Activated CD4-positive, alpha-beta T cell treated with anti-CD3 and anti-CD28 coated beads for 36 hours (primary cell): ENCODE results near the gene SLX4IP. TPM values are rescaled to one million over a fixed set of nuclear protein-coding genes. Genes with fewer than 3 reads are reported as not detected.

Source experiments
- ATAC-seq: fragments of 200-7000 bp; cut with Tn5 transposase; one replicate; pipeline ENCODE4 v1.10.0; 2021; ENCODE audit warnings: mild to moderate bottlenecking, moderate library complexity
- CTCF ChIA-PET: fragments of 350-600 bp; sonication (Branson Sonifier 250); formaldehyde crosslinking; loops from one replicate; lab custom pipeline; 2021; ENCODE audit warnings: antibody characterized with exemption; lab: Charles Lee
- POLR2A ChIA-PET: fragments of 350-600 bp; sonication (Branson Sonifier 250); formaldehyde crosslinking; loops from one replicate; lab custom pipeline; 2021; ENCODE audit warnings: antibody characterized with exemption, inconsistent platforms; lab: Charles Lee
- DNase-seq: peaks from one replicate; pipeline ENCODE4 v3.0.0-alpha.2; 2020
- H3K27ac Mint-ChIP-seq: one replicate; pipeline ENCODE4 v1.8.0; 2021; ENCODE audit warnings: mixed read lengths
- H3K27me3 Mint-ChIP-seq: one replicate; pipeline ENCODE4 v1.8.0; 2021; ENCODE audit warnings: mixed read lengths
- H3K36me3 Mint-ChIP-seq: one replicate; pipeline ENCODE4 v1.8.0; 2021; ENCODE audit warnings: low read depth, mixed read lengths
- H3K4me1 Mint-ChIP-seq: one replicate; pipeline ENCODE4 v1.8.0; 2021; ENCODE audit warnings: mixed read lengths
- H3K4me3 Mint-ChIP-seq: one replicate; pipeline ENCODE4 v1.8.0; 2021; ENCODE audit warnings: mild to moderate bottlenecking, moderate library complexity, mixed read lengths
- H3K9me3 Mint-ChIP-seq: one replicate; pipeline ENCODE4 v1.8.0; 2021; ENCODE audit warnings: low read depth, mixed read lengths
- intact Hi-C, 2 experiments: fragments of 100-400 bp; cut with DNase I in 1 of 2; cut with micrococcal nuclease in 1 of 2; formaldehyde crosslinking; loops; one replicate each; pipeline versions ENCODE4 v1.14.2 to v1.15.1; 2022 to 2024; cut with DNase I, micrococcal nuclease
- total RNA-seq, 2 experiments: library from RNA; stranded (reverse); gene quantifications; one replicate each; pipeline ENCODE4 v1.2.3, GENCODE V29; 2021

SLX4IP gene
- total RNA-seq, 2 experiments from 2014 or later = 7.4 to 7.8 TPM

DNA sequence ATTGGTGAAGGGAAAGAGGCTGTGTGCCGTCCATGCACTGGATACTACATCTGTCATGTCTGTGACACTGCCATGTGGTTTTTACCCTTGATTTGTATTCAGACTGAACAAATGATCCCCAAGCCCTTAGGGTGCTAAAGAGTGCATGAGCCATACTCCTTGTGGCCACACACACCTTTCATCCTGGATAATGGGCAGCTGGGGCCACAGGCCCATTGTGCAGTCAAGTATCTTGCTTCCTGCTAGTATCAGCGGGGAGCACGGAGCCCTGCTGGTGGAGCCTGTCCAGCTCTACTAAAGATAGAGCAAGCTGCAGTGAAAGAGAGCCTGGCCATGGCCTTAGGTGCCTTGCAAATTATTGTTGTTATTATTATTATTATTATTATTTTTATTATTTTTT is 75.1 kb downstream of the SLX4IP start:
- peaks cover 27% of the 10 kb centered on the region for H3K4me1 Mint-ChIP-seq
- ATAC-seq = no peak
- H3K27me3 Mint-ChIP-seq = no peaks in the 10 kb centered on the region
- POLR2A ChIA-PET = no interaction called here
- no peak for DNase-seq
- CTCF ChIA-PET = no interaction called here
- no peak overlapping the region for H3K4me3 Mint-ChIP-seq
- peaks cover 6% of the 10 kb centered on the region for H3K36me3 Mint-ChIP-seq
- H3K9me3 Mint-ChIP-seq = no peaks in the 10 kb centered on the region
- no peak overlapping the region for H3K27ac Mint-ChIP-seq
- intact Hi-C loops = loop anchor here in 1 of 2 experiments (2.0 to 5.0 kb wide), 5 partner anchors 63 to 162 kb away; partner anchors contain the start of genes JAG1, MKKS and SLX4IP

DNA sequence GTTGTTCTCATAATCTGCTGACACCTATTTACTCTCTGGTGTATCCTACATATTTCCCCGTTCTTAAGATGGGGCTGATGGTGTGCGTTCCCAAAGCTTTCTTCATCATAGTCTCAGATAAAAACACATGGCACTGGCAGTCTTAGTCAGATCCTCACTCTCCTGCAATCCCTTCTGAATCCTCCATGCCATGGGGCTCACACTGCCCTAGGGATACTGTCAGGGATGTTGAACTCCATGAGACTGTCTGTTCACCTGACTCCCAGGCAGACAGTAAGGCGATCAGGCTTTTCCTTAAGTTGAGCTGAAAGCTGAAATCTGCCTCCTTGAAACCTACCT is 76.0 kb downstream of the SLX4IP start:
- DNase-seq (no peak), ATAC-seq (peak; percentile 20)
- ChIA-PET POLR2A (interaction anchor here (0.7 kb wide), 1 partner anchor 23 kb away, joined by 4 read pairs; no protein-coding TSS in a partner anchor), CTCF (interaction anchor here (0.7 to 1.1 kb wide), 2 partner anchors 10 to 58 kb away, joined by 3 to 4 read pairs; no protein-coding TSS in a partner anchor)
- intact Hi-C loops = loop anchor here in 1 of 2 experiments (2.0 to 5.0 kb wide), 5 partner anchors 64 to 161 kb away; partner anchors contain the start of genes JAG1, MKKS and SLX4IP
- Mint-ChIP-seq H3K4me1 (peaks cover 27% of the 10 kb centered on the region), H3K36me3 (peaks cover 6% of the 10 kb centered on the region), H3K9me3 (no peaks in the 10 kb centered on the region), H3K27ac (peak overlapping the region; percentile 63), H3K4me3 (no peak overlapping the region), H3K27me3 (no peaks in the 10 kb centered on the region)

DNA sequence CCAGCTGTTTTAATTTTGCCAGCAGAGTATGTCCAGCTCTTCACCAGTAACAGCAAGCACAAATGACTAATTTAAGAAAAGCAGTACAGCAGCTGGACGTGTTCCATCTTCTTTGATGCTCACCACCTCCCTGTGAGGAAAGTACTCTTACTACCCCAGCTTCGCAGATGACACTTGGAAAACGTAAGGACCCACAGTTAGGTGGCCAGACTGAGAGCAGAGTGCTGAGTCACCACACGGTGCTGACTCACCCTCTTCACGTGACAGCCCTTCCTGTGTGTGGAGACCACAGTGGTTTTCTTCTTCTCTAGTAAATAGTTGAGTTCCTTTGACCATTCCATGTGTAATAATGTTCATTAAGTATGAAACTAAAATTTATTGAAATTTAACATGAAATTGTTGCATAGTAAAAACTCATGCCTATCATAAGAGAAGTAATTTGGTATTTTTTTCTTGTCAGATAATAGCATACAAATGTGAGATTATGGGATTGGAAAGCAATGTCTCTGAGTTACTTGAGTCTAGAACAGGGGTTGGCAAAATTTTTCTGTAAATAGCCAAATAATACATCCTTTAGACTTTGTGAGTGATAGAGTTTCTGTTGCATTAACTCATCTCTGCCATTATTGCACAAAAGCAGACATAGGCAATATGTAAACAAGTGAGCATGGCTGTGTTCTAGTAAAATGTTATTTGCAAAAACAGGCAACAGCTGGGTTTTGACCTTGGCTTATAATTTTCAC is 76.6 kb downstream of the SLX4IP start:
- no peak overlapping the region for H3K4me3 Mint-ChIP-seq
- ChIA-PET CTCF (interaction anchor here (0.7 to 1.1 kb wide), 3 partner anchors 9 to 59 kb away, joined by 3 to 4 read pairs (median 3); no protein-coding TSS in a partner anchor), POLR2A (interaction anchor here (0.7 kb wide), 1 partner anchor 23 kb away, joined by 4 read pairs; no protein-coding TSS in a partner anchor)
- DNase-seq (peak; percentile 80), ATAC-seq (peak; percentile 97)
- H3K4me1 Mint-ChIP-seq = peaks cover 27% of the 10 kb centered on the region
- H3K27ac Mint-ChIP-seq = peak overlapping the region; percentile 63
- no peaks in the 10 kb centered on the region for H3K27me3 Mint-ChIP-seq
- no peaks in the 10 kb centered on the region for H3K9me3 Mint-ChIP-seq
- intact Hi-C loops = loop anchor here in 1 of 2 experiments (2.0 to 5.0 kb wide), 5 partner anchors 64 to 161 kb away; partner anchors contain the start of genes JAG1, MKKS and SLX4IP
- H3K36me3 Mint-ChIP-seq = peaks cover 6% of the 10 kb centered on the region

DNA sequence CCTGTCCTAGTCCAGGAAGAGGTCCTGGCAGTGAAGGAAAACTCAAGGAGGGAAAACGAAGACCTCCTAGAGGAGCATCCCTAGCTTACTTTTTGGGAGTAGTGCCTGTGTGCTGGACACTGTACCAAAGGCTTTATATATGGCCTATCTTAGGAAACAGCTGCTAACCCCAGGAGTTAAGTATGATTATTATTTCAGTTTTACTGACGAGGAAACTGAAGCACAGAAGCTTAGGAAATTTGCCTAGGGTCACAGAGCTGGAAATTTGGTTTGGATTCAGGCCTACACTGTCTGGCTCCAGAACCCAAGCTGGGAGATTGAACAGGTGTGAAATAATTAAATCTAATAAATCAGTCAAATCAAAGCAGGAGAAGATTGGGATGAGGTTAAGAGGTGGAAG is 78.0 kb downstream of the SLX4IP start:
- peaks cover 6% of the 10 kb centered on the region for H3K36me3 Mint-ChIP-seq

DNA sequence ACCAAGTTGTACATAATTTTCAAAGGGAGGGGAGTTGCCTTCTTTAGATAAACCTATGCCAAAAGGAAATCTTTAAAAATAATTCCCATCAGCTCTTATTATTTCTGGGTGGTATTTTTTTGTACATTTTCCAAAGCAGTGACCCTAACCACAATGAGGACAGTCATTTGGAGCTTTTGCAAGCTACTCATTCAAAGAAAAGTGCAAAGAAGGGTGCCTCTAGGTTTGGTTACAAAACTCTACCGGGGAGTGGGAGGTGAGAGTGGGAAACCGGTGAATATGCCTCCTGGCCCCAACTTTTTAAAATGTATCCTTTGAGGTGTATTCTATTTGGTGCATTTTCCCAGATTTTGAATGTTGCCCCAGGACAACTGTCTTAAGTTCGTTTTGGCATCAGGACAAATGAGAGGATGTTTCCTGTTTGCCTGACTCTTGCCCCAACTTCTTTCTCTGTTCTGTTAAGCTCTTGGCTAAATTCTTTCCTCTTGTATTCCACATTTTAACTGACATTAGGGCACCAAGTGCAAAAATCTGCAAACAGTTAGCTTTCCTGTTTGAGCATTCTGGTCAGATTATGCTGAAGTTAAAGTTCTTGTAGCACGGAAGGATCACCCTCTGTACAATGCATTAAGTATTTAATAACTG is 78.9 kb downstream of the SLX4IP start:
- H3K4me1 Mint-ChIP-seq = peaks cover 27% of the 10 kb centered on the region
- DNase-seq = no peak
- H3K9me3 Mint-ChIP-seq = no peaks in the 10 kb centered on the region
- H3K36me3 Mint-ChIP-seq = peaks cover 6% of the 10 kb centered on the region
- no peak overlapping the region for H3K4me3 Mint-ChIP-seq
- H3K27ac Mint-ChIP-seq = no peak overlapping the region
- CTCF ChIA-PET = interaction anchor here (0.6 kb wide), 1 partner anchor 88 kb away, joined by 3 read pairs; no protein-coding TSS in a partner anchor
- H3K27me3 Mint-ChIP-seq = no peaks in the 10 kb centered on the region
- peak; percentile 31 for ATAC-seq
- intact Hi-C loops = loop anchor here in 1 of 2 experiments (5.0 kb wide), 3 partner anchors 67 to 162 kb away; partner anchors contain the start of gene JAG1
- POLR2A ChIA-PET = no interaction called here

More for the DNA sequence above, 78.0 kb downstream of the SLX4IP start:
- Mint-ChIP-seq H3K27ac (no peak overlapping the region), H3K4me1 (peaks cover 27% of the 10 kb centered on the region), H3K4me3 (no peak overlapping the region), H3K9me3 (no peaks in the 10 kb centered on the region), H3K27me3 (no peaks in the 10 kb centered on the region)
- DNase-seq = no peak
- intact Hi-C loops = loop anchor here in 1 of 2 experiments (5.0 kb wide), 3 partner anchors 66 to 161 kb away; partner anchors contain the start of gene JAG1
- ChIA-PET POLR2A (no interaction called here), CTCF (no interaction called here)
- no peak for ATAC-seq

DNA sequence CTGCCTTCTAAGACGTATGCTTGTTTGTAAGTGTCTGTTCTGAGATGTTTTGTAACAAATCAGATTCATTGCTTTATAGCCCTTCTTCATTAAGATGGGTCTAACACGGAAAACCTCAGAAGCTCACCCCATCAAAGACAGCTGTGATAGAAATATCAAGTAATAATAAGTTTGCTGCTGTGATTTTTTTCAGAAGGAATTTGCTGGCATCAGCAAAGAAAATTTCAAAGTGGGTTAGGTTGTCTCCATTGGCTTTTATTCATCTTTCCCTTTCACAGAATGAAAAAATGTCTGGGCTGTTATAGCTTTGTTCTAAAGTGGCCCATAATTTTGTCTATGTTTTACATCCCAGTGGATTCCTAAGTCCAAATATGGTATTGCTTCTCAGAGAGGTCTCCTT is 81.4 kb downstream of the SLX4IP start:
- CTCF ChIA-PET = interaction anchor here (0.6 to 1.4 kb wide), 4 partner anchors 12 to 538 kb away, joined by 3 to 4 read pairs (median 3); no protein-coding TSS in a partner anchor
- no peaks in the 10 kb centered on the region for H3K9me3 Mint-ChIP-seq
- no peak for DNase-seq
- H3K4me1 Mint-ChIP-seq = peaks cover 41% of the 10 kb centered on the region
- ATAC-seq = no peak
- H3K4me3 Mint-ChIP-seq = no peak overlapping the region
- intact Hi-C loops = no loop called here
- POLR2A ChIA-PET = no interaction called here
- no peaks in the 10 kb centered on the region for H3K36me3 Mint-ChIP-seq
- H3K27me3 Mint-ChIP-seq = no peaks in the 10 kb centered on the region
- no peak overlapping the region for H3K27ac Mint-ChIP-seq

DNA sequence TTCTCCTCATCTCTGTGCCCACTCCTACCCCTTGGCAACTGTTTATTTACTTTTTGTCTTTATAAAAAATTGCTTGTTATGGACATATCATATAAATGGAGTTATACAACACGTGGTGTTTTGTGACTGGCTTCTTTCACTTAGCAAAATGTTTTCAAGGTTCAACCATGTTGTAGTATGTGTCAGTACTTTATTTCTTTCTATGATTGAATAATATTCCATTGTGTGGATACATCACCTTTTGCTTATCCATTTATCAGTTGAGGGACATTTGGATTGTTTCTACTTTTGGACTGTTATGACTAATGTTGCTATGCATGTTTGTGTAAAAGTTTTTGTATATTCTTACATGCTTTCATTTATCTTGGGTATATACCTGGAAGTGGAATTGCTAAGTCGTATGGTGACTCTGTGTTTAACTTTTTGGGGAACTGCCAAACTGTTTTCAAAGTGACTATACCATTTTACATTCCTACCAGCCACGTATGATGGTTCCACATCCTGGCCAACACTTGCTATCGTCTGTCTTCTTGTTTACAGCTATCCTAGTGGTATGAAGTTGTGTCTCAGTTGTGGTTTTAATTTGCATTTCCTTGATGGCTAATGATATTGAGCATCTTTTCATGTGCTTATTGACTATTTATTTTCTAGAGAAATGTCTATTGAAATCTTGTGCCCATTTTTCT is 84.4 kb downstream of the SLX4IP start:
- Mint-ChIP-seq H3K4me1 (peaks cover 28% of the 10 kb centered on the region), H3K4me3 (no peak overlapping the region), H3K36me3 (no peaks in the 10 kb centered on the region), H3K27ac (no peak overlapping the region), H3K27me3 (no peaks in the 10 kb centered on the region), H3K9me3 (no peaks in the 10 kb centered on the region)
- intact Hi-C loops = no loop called here
- POLR2A ChIA-PET = interaction anchor here (0.6 kb wide), 1 partner anchor 39 kb away, joined by 3 read pairs; no protein-coding TSS in a partner anchor
- ATAC-seq = peak; percentile 63
- no peak for DNase-seq
- CTCF ChIA-PET = no interaction called here

DNA sequence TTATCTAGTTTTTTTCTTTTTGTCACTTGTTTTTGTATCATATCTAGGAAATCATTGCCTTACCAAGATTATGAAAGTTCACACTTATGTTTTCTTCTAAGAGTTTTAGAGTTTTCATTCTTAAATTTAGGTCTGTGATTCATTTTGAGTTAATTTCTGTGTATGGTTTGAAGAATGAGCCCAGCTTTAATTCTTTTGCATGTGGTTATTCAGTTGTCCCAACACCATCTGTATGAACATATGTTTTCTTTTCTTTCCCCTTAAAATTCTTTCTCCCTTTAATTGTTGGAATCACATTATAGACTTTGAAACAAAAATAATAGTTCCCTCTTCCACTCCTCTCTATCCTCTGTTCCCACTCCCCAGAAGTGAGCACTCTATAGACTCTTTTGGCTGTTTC is 85.4 kb downstream of the SLX4IP start:
- ChIA-PET POLR2A (no interaction called here), CTCF (interaction anchor here (0.9 kb wide), 1 partner anchor 9 kb away, joined by 3 read pairs; no protein-coding TSS in a partner anchor)
- intact Hi-C loops = no loop called here
- Mint-ChIP-seq H3K27ac (peak overlapping the region; percentile 22), H3K4me3 (no peak overlapping the region), H3K9me3 (no peaks in the 10 kb centered on the region), H3K36me3 (peaks cover 1% of the 10 kb centered on the region), H3K27me3 (no peaks in the 10 kb centered on the region), H3K4me1 (peaks cover 29% of the 10 kb centered on the region)
- ATAC-seq = no peak
- DNase-seq = no peak

DNA sequence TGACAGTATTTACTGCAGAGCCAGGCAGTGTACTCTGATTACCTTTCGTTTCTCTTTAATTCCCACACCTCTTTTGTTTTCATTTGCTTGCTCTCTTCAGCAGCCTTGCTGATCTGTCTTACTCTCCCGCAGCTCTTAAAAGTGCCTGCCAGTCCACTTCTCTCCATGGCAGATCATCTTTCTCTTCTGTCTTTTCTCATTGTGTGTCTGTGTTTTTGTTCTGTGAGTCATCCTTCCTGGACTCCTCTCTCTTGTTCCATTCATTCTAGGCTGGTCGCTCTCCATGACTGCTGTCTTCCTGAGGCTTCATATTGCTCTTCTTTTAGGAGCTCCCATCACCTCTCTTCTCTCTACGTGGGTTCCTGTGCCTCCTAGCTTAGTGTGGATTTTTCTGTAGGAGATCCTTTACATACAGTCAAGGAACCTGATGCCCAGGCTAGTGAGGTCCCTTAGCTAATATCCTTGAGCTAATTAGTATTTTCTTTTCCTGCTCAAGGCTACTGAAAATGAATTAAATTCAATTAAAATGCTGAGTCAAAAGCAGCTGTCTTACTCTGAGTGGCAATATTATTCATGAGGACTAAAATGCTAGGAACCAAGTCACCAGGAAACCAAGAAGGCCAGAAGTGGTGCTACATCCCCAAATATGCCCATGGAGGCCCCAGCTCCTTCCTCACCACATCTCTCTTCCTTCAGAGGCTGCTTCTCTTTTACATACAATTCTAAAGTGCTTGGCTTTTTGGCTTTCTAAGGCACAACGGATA is 86.1 kb downstream of the SLX4IP start:
- Mint-ChIP-seq H3K9me3 (no peaks in the 10 kb centered on the region), H3K36me3 (peaks cover 3% of the 10 kb centered on the region), H3K27me3 (no peaks in the 10 kb centered on the region), H3K4me1 (peaks cover 29% of the 10 kb centered on the region), H3K27ac (no peak overlapping the region), H3K4me3 (no peak overlapping the region)
- peak; percentile 40 for ATAC-seq
- DNase-seq = no peak
- POLR2A ChIA-PET = interaction anchor here (0.6 kb wide), 1 partner anchor 130 kb away, joined by 3 read pairs; no protein-coding TSS in a partner anchor
- CTCF ChIA-PET = interaction anchor here (0.8 to 0.9 kb wide), 2 partner anchors 10 to 61 kb away, joined by 3 read pairs; no protein-coding TSS in a partner anchor
- intact Hi-C loops = no loop called here

DNA sequence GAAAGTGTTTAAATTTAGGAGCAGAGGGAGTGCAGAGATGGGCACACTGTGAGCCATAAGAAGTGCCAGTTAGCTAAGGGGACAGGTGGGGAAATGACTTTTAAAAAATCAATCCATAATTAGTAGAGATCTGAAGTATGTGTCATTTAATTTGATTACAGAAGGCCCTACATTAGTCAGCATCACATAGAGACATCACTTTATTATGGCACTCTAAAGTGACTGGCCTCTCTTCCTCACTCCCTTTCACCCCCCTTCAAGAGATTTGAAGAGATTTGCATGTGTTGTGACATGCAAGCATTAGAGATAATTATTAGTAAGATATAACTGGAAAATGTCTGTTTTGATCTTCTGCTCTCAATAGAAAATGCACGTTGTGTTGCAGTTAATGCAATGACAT is 86.7 kb downstream of the SLX4IP start:
- H3K27me3 Mint-ChIP-seq = no peaks in the 10 kb centered on the region
- ChIA-PET POLR2A (interaction anchor here (0.6 kb wide), 1 partner anchor 131 kb away, joined by 3 read pairs; no protein-coding TSS in a partner anchor), CTCF (interaction anchor here (0.8 kb wide), 1 partner anchor 60 kb away, joined by 3 read pairs; no protein-coding TSS in a partner anchor)
- no peaks in the 10 kb centered on the region for H3K9me3 Mint-ChIP-seq
- DNase-seq = no peak
- no peak for ATAC-seq
- no peak overlapping the region for H3K4me3 Mint-ChIP-seq
- peaks cover 3% of the 10 kb centered on the region for H3K36me3 Mint-ChIP-seq
- intact Hi-C loops = no loop called here
- no peak overlapping the region for H3K27ac Mint-ChIP-seq
- H3K4me1 Mint-ChIP-seq = peaks cover 29% of the 10 kb centered on the region
